Measurements from ENCODE around the gene SDSL.

SDSL gene

GRCh38 chr12:113422886-113423669 is 898 bp downstream of the SDSL start:
- DNase-seq, result no peak

- no peak for DNase-seq
Observed at GRCh38 chr12:113424456-113424855, 2.3 kb downstream of the SDSL start.

GRCh38 chr12:113424915-113425823 is 3.0 kb downstream of the SDSL start:
- peak; percentile 6 to 8 for DNase-seq

GRCh38 chr12:113425960-113426453 is 3.8 kb downstream of the SDSL start:
- no peak for DNase-seq

- no peak for DNase-seq
Observed at GRCh38 chr12:113427882-113428281, 5.7 kb downstream of the SDSL start.

GRCh38 chr12:113428482-113428881 is 6.3 kb downstream of the SDSL start:
- DNase-seq, result no peak

GRCh38 chr12:113432986-113433385 is 10.8 kb downstream of the SDSL start:
- no peak for DNase-seq

- DNase-seq, result no peak
Observed at GRCh38 chr12:113435367-113435766, 13.2 kb downstream of the SDSL start.

- DNase-seq, result no peak
Observed at GRCh38 chr12:113436586-113436985, 14.4 kb downstream of the SDSL start.

- no peak for DNase-seq
Observed at GRCh38 chr12:113436993-113437728, 15.0 kb downstream of the SDSL start.

GRCh38 chr12:113437729-113438100 is 15.5 kb downstream of the SDSL start:
- no peak for DNase-seq

- DNase-seq, result no peak
Observed at GRCh38 chr12:113438523-113439300, 16.5 kb downstream of the SDSL start.

- DNase-seq, result no peak
Observed at GRCh38 chr12:113439301-113439597, 17.1 kb downstream of the SDSL start.

- peak; percentile 3 to 10 for DNase-seq
Observed at GRCh38 chr12:113439606-113440030, 17.4 kb downstream of the SDSL start.

- DNase-seq, result no peak
Observed at GRCh38 chr12:113440336-113440735, 18.2 kb downstream of the SDSL start.

GRCh38 chr12:113440947-113441782 is 19.0 kb downstream of the SDSL start:
- no peak for DNase-seq

- DNase-seq, result no peak
Observed at GRCh38 chr12:113443030-113443539, 20.9 kb downstream of the SDSL start.

- DNase-seq, result no peak
Observed at GRCh38 chr12:113445544-113446171, 23.5 kb downstream of the SDSL start.

GRCh38 chr12:113448873-113449272 is 26.7 kb downstream of the SDSL start:
- no peak for DNase-seq

GRCh38 chr12:113449299-113449698 is 27.1 kb downstream of the SDSL start:
- DNase-seq, result no peak

GRCh38 chr12:113449839-113450238 is 27.7 kb downstream of the SDSL start:
- DNase-seq, result no peak

Measured in NCI-H2081 (cell line).